Endothelial cell of umbilical vein (primary cell): ENCODE results near the gene SULT4A1. TPM values are rescaled to one million over a fixed set of nuclear protein-coding genes. Genes with fewer than 3 reads are reported as not detected.
A peak's percentile ranks its signal among the peaks of the same experiment; 100 is the strongest.

Experiments used
- BruUV-seq: library from RNA; stranded (reverse); fragments of 400-500 nt; replicated peaks from 2 replicates; lab custom pipeline; 2021; lab: Mats Ljungman, UMichigan
- CTCF ChIA-PET: fragments of 300-600, 350-600 bp; sonication (Branson Sonifier 250); formaldehyde crosslinking; loops from one replicate; lab custom pipeline; 2021; ENCODE audit warnings: antibody characterized with exemption, inconsistent platforms; lab: Charles Lee
- POLR2A ChIA-PET: fragments of 300-600, 350-600 bp; sonication (Branson Sonifier 250); formaldehyde crosslinking; loops from one replicate; lab custom pipeline; 2021; ENCODE audit warnings: antibody characterized with exemption, inconsistent platforms; lab: Charles Lee
- DNase-seq: peaks from one replicate; pipeline ENCODE4 v3.0.0-alpha.2; 2011; ENCODE audit warnings: low read depth, low spot score
- FAIRE-seq: peaks from 2 replicates; lab custom pipeline; 2011; peaks lifted over from hg19 to GRCh38; lab: Jason Lieb, UNC
- H2AFZ ChIP-seq: 2 replicates; pipeline ENCODE4 v1.6.0; 2012; ENCODE audit warnings: low read depth, low read length, control low read depth, inconsistent platforms
- H3K27ac ChIP-seq: 2 replicates; pipeline ENCODE4 v1.5.1; 2011; ENCODE audit warnings: low read depth, mild to moderate bottlenecking, control low read depth, low read length, moderate library complexity; ENCODE audit not compliant: insufficient read depth
- H3K27me3 ChIP-seq, 2 experiments: 2 replicates each; pipeline versions ENCODE4 v1.6.0 to v1.6.1; 2011; ENCODE audit warnings: low read length in 2 of 2, mixed read lengths in 1 of 2; ENCODE audit not compliant: control insufficient read depth in 2 of 2, insufficient read depth in 2 of 2
- H3K36me3 ChIP-seq, 2 experiments: 2 replicates in 1 of 2; 3 replicates in 1 of 2; pipeline ENCODE4 v1.5.1; 2011; ENCODE audit warnings: low read length in 2 of 2, mild to moderate bottlenecking in 1 of 2, moderate library complexity in 1 of 2; ENCODE audit not compliant: control insufficient read depth in 2 of 2, insufficient read depth in 2 of 2; ENCODE audit errors: extremely low read depth in 1 of 2
- H3K4me1 ChIP-seq: 3 replicates; pipeline ENCODE4 v1.5.1; 2011; ENCODE audit warnings: mild to moderate bottlenecking, low read length; ENCODE audit not compliant: control insufficient read depth, insufficient read depth; ENCODE audit errors: extremely low read depth
- H3K4me2 ChIP-seq: 2 replicates; pipeline ENCODE4 v1.6.1; 2011; ENCODE audit warnings: low read length, control low read depth, mixed read lengths; ENCODE audit not compliant: insufficient read depth
- H3K4me3 ChIP-seq, 3 experiments: fragments of 200-600 bp in 1 of 3; sonication (generic), shearing (Covaris generic) in 1 of 3; replicated peaks in 1 of 3; 2 replicates each; pipeline ENCODE4 v1.5.1; 2011 to 2016; ENCODE audit warnings: control low read depth in 3 of 3, low read length in 3 of 3, mild to moderate bottlenecking in 2 of 3, inconsistent platforms in 1 of 3, low read depth in 1 of 3, moderate library complexity in 1 of 3; ENCODE audit not compliant: insufficient read depth in 1 of 3
- H3K79me2 ChIP-seq: 2 replicates; pipeline ENCODE4 v1.6.0; 2012; ENCODE audit warnings: low read length, inconsistent platforms; ENCODE audit not compliant: control insufficient read depth, insufficient read depth
- H3K9ac ChIP-seq: replicated peaks from 2 replicates; pipeline ENCODE3; 2011; ENCODE audit warnings: low read length, control low read depth; ENCODE audit not compliant: insufficient read depth; ENCODE audit errors: extremely low read depth
- H3K9me1 ChIP-seq: replicated peaks from 3 replicates; pipeline ENCODE4 v1.6.0; 2011; ENCODE audit warnings: mild to moderate bottlenecking, low read length; ENCODE audit not compliant: control insufficient read depth, insufficient read depth; ENCODE audit errors: extremely low read depth
- H3K9me3 ChIP-seq: replicated peaks from 2 replicates; pipeline ENCODE4 v1.5.1; 2012; ENCODE audit warnings: low read length, inconsistent platforms; ENCODE audit not compliant: control insufficient read depth, insufficient read depth
- H4K20me1 ChIP-seq: replicated peaks from 2 replicates; pipeline ENCODE3; 2011; ENCODE audit warnings: mild to moderate bottlenecking, low read length; ENCODE audit not compliant: control insufficient read depth, insufficient read depth; ENCODE audit errors: extremely low read depth
- EZH2 ChIP-seq: IDR thresholded peaks from 2 replicates; pipeline ENCODE4 v1.6.1; 2012; ENCODE audit warnings: borderline replicate concordance, low read depth, mild to moderate bottlenecking, moderate library complexity, low read length, inconsistent platforms; ENCODE audit not compliant: severe bottlenecking
- FOS ChIP-seq: IDR thresholded peaks from 2 replicates; pipeline ENCODE4 v1.6.1; 2011; ENCODE audit warnings: mild to moderate bottlenecking, low read length, moderate library complexity, borderline replicate concordance; ENCODE audit not compliant: insufficient read depth
- POLR2A ChIP-seq: IDR thresholded peaks from 2 replicates; pipeline ENCODE4 v1.6.1; 2012; ENCODE audit warnings: low read depth, mild to moderate bottlenecking, control low read depth, low read length
- POLR2AphosphoS5 ChIP-seq: IDR thresholded peaks from 2 replicates; pipeline ENCODE4 v1.6.1; 2012; ENCODE audit warnings: low read depth, mild to moderate bottlenecking, control low read depth, low read length, moderate library complexity; ENCODE audit not compliant: insufficient read depth
- dilution Hi-C: fragments of 300-500 bp; cut with MboI; formaldehyde crosslinking; loops from one replicate; pipeline ENCODE4 v1.15.0; 2019; ENCODE audit warnings: low sequenced_read_pairs; ENCODE audit not compliant: extremely low pct_ligation_motif_present
- intact Hi-C: fragments of 100-400 bp; cut with micrococcal nuclease; formaldehyde crosslinking; loops from one replicate; pipeline ENCODE4 v1.10.0; 2022
- polyA plus RNA-seq, 4 experiments: library from polyadenylated mRNA; depleted of rRNA in 3 of 4; stranded (reverse) in 3 of 4; unstranded in 1 of 4; fragments of >200 nt; gene quantifications; 2 replicates each; pipeline versions ENCODE4 v1.2.1 to v1.2.3, GENCODE V29; 2011 to 2012; ENCODE audit warnings: missing spikeins in 1 of 4
- total RNA-seq: library from RNA; stranded (reverse); gene quantifications from 2 replicates; pipeline ENCODE4 v1.2.3, GENCODE V29; 2021

The SULT4A1 gene
- total and polyA plus RNA-seq, 2 donors (not counting 3 experiments of a cell fraction or from before 2014, with no cell fraction given) = 0.48 TPM; not detected in 1

DNA sequence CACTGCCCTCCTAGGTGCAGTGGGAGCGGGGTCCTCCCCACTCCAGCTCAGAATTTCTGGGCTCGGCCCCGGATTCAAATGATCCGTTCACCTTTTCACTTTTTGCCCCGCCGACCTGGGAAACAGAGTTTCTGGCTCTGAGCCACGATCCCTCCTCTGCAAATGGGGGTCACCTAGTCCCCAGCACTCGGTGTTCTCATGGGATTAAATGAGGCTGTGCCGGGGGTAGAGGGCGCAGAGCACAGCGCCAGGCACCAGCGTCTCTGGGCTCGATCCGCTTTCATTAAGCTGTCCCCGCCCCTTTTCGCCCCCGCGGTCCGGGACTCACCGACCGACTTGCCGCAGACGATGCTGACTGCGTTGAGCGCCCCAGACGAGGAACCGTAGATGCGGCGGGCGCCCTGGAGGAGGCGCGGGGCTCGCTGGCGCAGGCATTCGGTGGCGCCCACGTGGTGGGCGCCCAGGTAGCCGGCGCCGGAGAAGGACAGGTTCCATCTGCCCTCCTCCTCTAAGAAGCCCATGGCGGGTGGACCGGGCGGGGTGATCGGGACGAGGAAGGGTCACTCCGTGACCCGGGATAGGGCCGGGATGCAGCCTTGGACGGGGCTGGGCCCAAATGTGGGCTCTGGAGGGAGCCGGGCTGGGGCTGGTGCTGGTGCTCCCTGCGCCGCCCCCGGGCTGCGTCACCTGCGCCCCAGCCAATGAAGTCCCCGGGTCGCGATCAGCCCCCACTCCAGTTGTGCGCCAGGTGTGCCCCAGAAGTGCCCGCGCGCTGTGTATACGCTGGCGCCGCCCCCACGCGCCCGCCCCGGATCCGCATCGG lies 29.3 kb upstream of the SULT4A1 start, which contains the start of gene PNPLA5:
PNPLA5 (minus strand) TSS at position 654 of the 823 bp plus-strand sequence; CDS start at position 521, 133 bp downstream.
- no peak within 1 kb of the TSS for H3K27ac ChIP-seq
- ChIA-PET CTCF (interaction anchor here (1.2 to 1.4 kb wide), 2 partner anchors 8 to 54 kb away, joined by 4 to 5 read pairs; no protein-coding TSS in a partner anchor), POLR2A (no interaction called here)
- H3K36me3 ChIP-seq = no peaks in the 10 kb centered on the region
- no peak for FAIRE-seq
- no peak for TF ChIP-seq POLR2AphosphoS5
- TF ChIP-seq EZH2 = peak; percentile 79
- peaks cover 16 to 31% of the 10 kb centered on the region in 2 experiments for H3K27me3 ChIP-seq
- H4K20me1 ChIP-seq = no peaks in the 10 kb centered on the region
- DNase-seq = no peak
- no peaks in the 10 kb centered on the region for H3K4me1 ChIP-seq
- no peaks in the 10 kb centered on the region for H3K79me2 ChIP-seq
- no peak within 1 kb of the TSS for H3K4me2 ChIP-seq
- no peaks in the 10 kb centered on the region for H3K9me1 ChIP-seq
- H3K9ac ChIP-seq = no peak within 1 kb of the TSS
- dilution Hi-C loops = no loop called here
- no peaks in the 10 kb centered on the region for H3K9me3 ChIP-seq
- no peak within 1 kb of the TSS for H2AFZ ChIP-seq
- no TSS peak for BruUV-seq
- intact Hi-C loops = no loop called here
- H3K4me3 ChIP-seq = no peak within 1 kb of the TSS

- dilution Hi-C loops = no loop called here
Observed at GRCh38 chr22:43890901-43891331, 28.6 kb upstream of the SULT4A1 start.

More at GRCh38 chr22:43890901-43891331, 28.6 kb upstream of the SULT4A1 start:
- Histone ChIP-seq H3K27ac (no peak overlapping the region), H3K4me2 (no peak overlapping the region), H3K79me2 (no peaks in the 10 kb centered on the region), H3K9me3 (no peaks in the 10 kb centered on the region), H3K27me3 (peaks cover 16 to 31% of the 10 kb centered on the region in 2 experiments), H2AFZ (no peak overlapping the region), H3K36me3 (no peaks in the 10 kb centered on the region), H3K4me3 (no peak overlapping the region), H3K4me1 (no peaks in the 10 kb centered on the region), H3K9ac (no peak overlapping the region), H4K20me1 (no peaks in the 10 kb centered on the region), H3K9me1 (no peaks in the 10 kb centered on the region)
- no peak for TF ChIP-seq POLR2AphosphoS5
- peak; percentile 37 for TF ChIP-seq EZH2
- no peak for TF ChIP-seq FOS
- TF ChIP-seq POLR2A = no peak
- DNase-seq (no peak), FAIRE-seq (no peak)
- ChIA-PET CTCF (interaction anchor here (1.2 to 1.4 kb wide), 2 partner anchors 8 to 55 kb away, joined by 4 to 5 read pairs; no protein-coding TSS in a partner anchor), POLR2A (no interaction called here)
- intact Hi-C loops = no loop called here
- BruUV-seq = no TSS peak
